Loucy (cell line): ENCODE measurements around the gene GNS.

Source experiments
- H2AFZ ChIP-seq: fragments of 200-600 bp; sonication (generic); 2 replicates; pipeline ENCODE4 v1.6.0; 2016; ENCODE audit warnings: antibody characterized with exemption, mild to moderate bottlenecking, low read length, moderate library complexity
- H3F3A ChIP-seq: fragments of 200-600 bp; 2 replicates; pipeline ENCODE4 v1.6.0; 2016; ENCODE audit warnings: antibody characterized with exemption, low read depth, mild to moderate bottlenecking
- H3K27me3 ChIP-seq: fragments of 200-600 bp; sonication (generic); 2 replicates; pipeline ENCODE4 v1.6.1; 2014; ENCODE audit warnings: low read length, mild to moderate bottlenecking; ENCODE audit not compliant: insufficient read depth, poor library complexity, severe bottlenecking
- H3K36me3 ChIP-seq: fragments of 200-600 bp; sonication (generic); 2 replicates; pipeline ENCODE4 v1.6.1; 2016; ENCODE audit warnings: low read length; ENCODE audit not compliant: insufficient read depth
- H3K4me1 ChIP-seq: fragments of 200-600 bp; sonication (generic); 2 replicates; pipeline ENCODE4 v1.5.1; 2014; ENCODE audit warnings: low read length, mild to moderate bottlenecking; ENCODE audit not compliant: insufficient read depth, poor library complexity, severe bottlenecking
- H3K4me2 ChIP-seq: fragments of 200-600 bp; sonication (generic); 2 replicates; pipeline ENCODE4 v1.6.0; 2014; ENCODE audit warnings: antibody characterized with exemption, low read length, low read depth, mild to moderate bottlenecking; ENCODE audit not compliant: poor library complexity, severe bottlenecking
- H3K4me3 ChIP-seq: fragments of 200-600 bp; sonication (generic); 2 replicates; pipeline ENCODE4 v1.5.1; 2014; ENCODE audit warnings: low read length, mild to moderate bottlenecking, mixed read lengths; ENCODE audit not compliant: poor library complexity, severe bottlenecking
- H3K79me2 ChIP-seq: fragments of 200-600 bp; sonication (generic); 2 replicates; pipeline ENCODE4 v1.6.1; 2014; ENCODE audit warnings: low read length; ENCODE audit not compliant: insufficient read depth
- H3K9ac ChIP-seq: fragments of 200-600 bp; sonication (generic); 2 replicates; pipeline ENCODE4 v1.6.0; 2014; ENCODE audit warnings: mild to moderate bottlenecking, low read depth, low read length, moderate library complexity; ENCODE audit not compliant: poor library complexity, severe bottlenecking
- H3K9me2 ChIP-seq: fragments of 200-600 bp; sonication (generic); replicated peaks from 2 replicates; pipeline ENCODE4 v1.6.1; 2016; ENCODE audit warnings: low read depth, low read length, mixed read lengths
- H3K9me3 ChIP-seq: fragments of 200-600 bp; sonication (generic); 2 replicates; pipeline ENCODE4 v1.6.1; 2014; ENCODE audit warnings: mild to moderate bottlenecking, antibody characterized with exemption, low read length, low read depth; ENCODE audit not compliant: insufficient read depth
- H4K20me1 ChIP-seq: fragments of 200-600 bp; sonication (generic); 2 replicates; pipeline ENCODE4 v1.6.0; 2014; ENCODE audit warnings: antibody characterized with exemption, low read length, mild to moderate bottlenecking; ENCODE audit not compliant: insufficient read depth, poor library complexity, severe bottlenecking
- EZH2phosphoT487 ChIP-seq: fragments of 200-600 bp; IDR thresholded peaks from 2 replicates; pipeline ENCODE4 v1.6.1; 2018; ENCODE audit warnings: antibody characterized with exemption, mild to moderate bottlenecking, moderate library complexity, borderline replicate concordance
- TF ChIP-seq, protein P1 (sequence below): fragments of 200-600 bp; sonication (generic); conservative IDR thresholded peaks from 2 replicates; pipeline ENCODE4 v1.5.1; 2014; ENCODE audit warnings: mild to moderate bottlenecking, antibody characterized with exemption, low read length

The GNS gene

DNA sequence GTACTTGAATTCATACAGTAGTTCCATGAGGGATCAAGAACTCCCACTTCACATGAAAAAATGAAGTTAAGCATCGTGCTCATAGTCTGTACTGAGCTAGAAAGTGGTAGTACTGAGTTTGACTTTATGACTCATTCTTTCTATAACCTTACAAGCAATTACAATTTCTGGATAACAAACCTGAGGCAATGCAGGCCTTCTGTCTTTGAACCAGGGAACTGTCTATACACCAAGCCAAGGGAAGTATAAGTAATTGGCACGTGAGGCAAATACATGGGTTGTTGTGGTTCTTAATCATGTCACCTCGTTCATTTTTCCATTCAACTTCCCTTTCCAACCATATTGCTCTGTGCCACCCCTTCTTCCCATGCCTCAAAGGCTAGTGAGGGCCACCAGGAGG is 16.8 kb downstream of the GNS start:
- no peaks in the 10 kb centered on the region for H4K20me1 ChIP-seq
- H3K4me1 ChIP-seq, result peaks cover 12% of the 10 kb centered on the region
- no peaks in the 10 kb centered on the region for H3K9me3 ChIP-seq
- H3F3A ChIP-seq, result no peaks in the 10 kb centered on the region
- peaks cover 65% of the 10 kb centered on the region for H3K36me3 ChIP-seq
- H3K27me3 ChIP-seq, result no peaks in the 10 kb centered on the region
- H3K4me3 ChIP-seq, result no peak overlapping the region
- H3K4me2 ChIP-seq, result no peak overlapping the region
- peaks cover 4% of the 10 kb centered on the region; the same call in 1 of the 2 replicates for H3K79me2 ChIP-seq
- TF ChIP-seq, protein P1, sequence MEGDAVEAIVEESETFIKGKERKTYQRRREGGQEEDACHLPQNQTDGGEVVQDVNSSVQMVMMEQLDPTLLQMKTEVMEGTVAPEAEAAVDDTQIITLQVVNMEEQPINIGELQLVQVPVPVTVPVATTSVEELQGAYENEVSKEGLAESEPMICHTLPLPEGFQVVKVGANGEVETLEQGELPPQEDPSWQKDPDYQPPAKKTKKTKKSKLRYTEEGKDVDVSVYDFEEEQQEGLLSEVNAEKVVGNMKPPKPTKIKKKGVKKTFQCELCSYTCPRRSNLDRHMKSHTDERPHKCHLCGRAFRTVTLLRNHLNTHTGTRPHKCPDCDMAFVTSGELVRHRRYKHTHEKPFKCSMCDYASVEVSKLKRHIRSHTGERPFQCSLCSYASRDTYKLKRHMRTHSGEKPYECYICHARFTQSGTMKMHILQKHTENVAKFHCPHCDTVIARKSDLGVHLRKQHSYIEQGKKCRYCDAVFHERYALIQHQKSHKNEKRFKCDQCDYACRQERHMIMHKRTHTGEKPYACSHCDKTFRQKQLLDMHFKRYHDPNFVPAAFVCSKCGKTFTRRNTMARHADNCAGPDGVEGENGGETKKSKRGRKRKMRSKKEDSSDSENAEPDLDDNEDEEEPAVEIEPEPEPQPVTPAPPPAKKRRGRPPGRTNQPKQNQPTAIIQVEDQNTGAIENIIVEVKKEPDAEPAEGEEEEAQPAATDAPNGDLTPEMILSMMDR, result no peak
- no peak for TF ChIP-seq EZH2phosphoT487
- H3K9me2 ChIP-seq, result no peaks in the 10 kb centered on the region
- H2AFZ ChIP-seq, result no peak overlapping the region
- no peak overlapping the region for H3K9ac ChIP-seq

- TF ChIP-seq, protein P1, result no peak
- no peak for TF ChIP-seq EZH2phosphoT487
- no peaks in the 10 kb centered on the region for H4K20me1 ChIP-seq
- peaks cover 11% of the 10 kb centered on the region for H3K4me1 ChIP-seq
- no peaks in the 10 kb centered on the region for H3K9me3 ChIP-seq
- H3K79me2 ChIP-seq, result no peaks in the 10 kb centered on the region
- H3K9ac ChIP-seq, result no peak overlapping the region
- no peaks in the 10 kb centered on the region for H3F3A ChIP-seq
- H2AFZ ChIP-seq, result no peak overlapping the region
- no peaks in the 10 kb centered on the region for H3K9me2 ChIP-seq
- H3K36me3 ChIP-seq, result peaks cover 79% of the 10 kb centered on the region
- H3K4me2 ChIP-seq, result no peak overlapping the region
- H3K27me3 ChIP-seq, result no peaks in the 10 kb centered on the region
- H3K4me3 ChIP-seq, result no peak overlapping the region
These were observed 18.6 kb downstream of the GNS start for GRCh38 chr12:64740646-64741045.

GRCh38 chr12:64739778-64740177 is 19.4 kb downstream of the GNS start:
- Histone ChIP-seq H3K4me2 (no peak overlapping the region), H3K27me3 (no peaks in the 10 kb centered on the region), H3K4me1 (peaks cover 8% of the 10 kb centered on the region), H2AFZ (no peak overlapping the region), H3K4me3 (no peak overlapping the region), H3K9me3 (no peaks in the 10 kb centered on the region), H3K9me2 (no peaks in the 10 kb centered on the region), H3F3A (no peaks in the 10 kb centered on the region), H4K20me1 (no peaks in the 10 kb centered on the region), H3K9ac (no peak overlapping the region), H3K79me2 (no peaks in the 10 kb centered on the region), H3K36me3 (peaks cover 79% of the 10 kb centered on the region)
- TF ChIP-seq EZH2phosphoT487, result no peak
- TF ChIP-seq, protein P1, result no peak
